Ishikawa (cell line): ENCODE results near the gene RCL1.

Experiments
- CEBPB ChIP-seq: IDR thresholded peaks from 2 replicates; pipeline ENCODE4 v1.6.1; 2012
- EGR1 ChIP-seq: IDR thresholded peaks from 2 replicates; pipeline ENCODE4 v1.6.1; 2012
- EP300 ChIP-seq: IDR thresholded peaks from 2 replicates; pipeline ENCODE4 v1.6.1; 2012; ENCODE audit warnings: borderline replicate concordance
- MAX ChIP-seq: IDR thresholded peaks from 2 replicates; pipeline ENCODE4 v1.6.1; 2012
- NFIC ChIP-seq: IDR thresholded peaks from 2 replicates; pipeline ENCODE4 v1.6.1; 2012
- RAD21 ChIP-seq: IDR thresholded peaks from 2 replicates; pipeline ENCODE4 v1.6.1; 2012; ENCODE audit warnings: low read depth
- REST ChIP-seq: IDR thresholded peaks from 2 replicates; pipeline ENCODE4 v1.6.1; 2012; ENCODE audit warnings: low read depth, mild to moderate bottlenecking
- TAF1 ChIP-seq: IDR thresholded peaks from 2 replicates; pipeline ENCODE4 v1.6.1; 2012; ENCODE audit warnings: low read depth, mild to moderate bottlenecking
- TCF12 ChIP-seq: IDR thresholded peaks from 2 replicates; pipeline ENCODE4 v1.6.1; 2012; ENCODE audit warnings: low read depth
- USF1 ChIP-seq: IDR thresholded peaks from 2 replicates; pipeline ENCODE4 v1.6.1; 2012
- YY1 ChIP-seq: IDR thresholded peaks from 2 replicates; pipeline ENCODE4 v1.6.1; 2012; ENCODE audit warnings: low read depth

- TF ChIP-seq MAX (no peak; the same call in none of the 2 replicates), CEBPB (no peak), TAF1 (no peak), EGR1 (no peak), NFIC (no peak), YY1 (no peak; the same call in 1 of the 2 replicates), REST (no peak), USF1 (no peak), EP300 (no peak), TCF12 (no peak), RAD21 (no peak)
These were observed 631 bp upstream of the RCL1 start for GRCh38 chr9:4792054-4792571.
